ENCODE data around the gene DOP1A.

DNA sequence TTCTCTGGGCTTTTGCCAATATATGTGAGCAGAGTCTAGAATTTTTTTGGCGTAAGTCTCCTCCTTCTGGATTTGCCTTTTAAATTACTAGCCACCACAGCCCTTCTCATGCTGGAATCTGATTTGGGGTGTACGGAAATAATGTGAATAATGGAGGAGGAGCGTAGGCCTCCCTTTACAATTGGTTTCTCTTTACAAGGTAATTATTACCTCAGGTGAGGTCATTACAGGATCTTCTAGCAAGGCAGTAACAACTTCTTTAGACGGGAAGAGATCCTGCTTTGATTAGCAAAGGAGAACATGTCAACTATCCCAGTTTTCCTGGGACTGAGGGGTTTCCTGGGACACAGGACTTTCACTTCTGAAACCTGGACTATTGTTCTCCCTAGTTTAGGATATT, 134.6 kb downstream of the DOP1A start:
- no peak for TF ChIP-seq POLR2A (IDR thresholded peaks at IDR 0.05; ENCODE audit: low read depth, low read length)
- TF ChIP-seq POLR2AphosphoS5 (IDR thresholded peaks at IDR 0.05; ENCODE audit: low read depth, low read length): no peak
- no peak for TF ChIP-seq PAX5 (IDR thresholded peaks at IDR 0.05; ENCODE audit: insufficient read depth, low read length, severe bottlenecking)
- no peak for TF ChIP-seq TAF1 (IDR thresholded peaks at IDR 0.05; ENCODE audit: low read depth, low read length)
- no peak for TF ChIP-seq SPI1 (IDR thresholded peaks at IDR 0.05; ENCODE audit: low read depth, low read length)
- no peak for TF ChIP-seq POU2F2 (IDR thresholded peaks at IDR 0.05; ENCODE audit: low read depth, low read length)
